Measurements from ENCODE around the gene ZNF385D. TPM values are rescaled to one million over a fixed set of nuclear protein-coding genes. Genes with fewer than 3 reads are reported as not detected.

ZNF385D gene
- total RNA-seq, 1 donor from 2014 or later: 0.79 TPM

GRCh38 chr3:21682206-21682605 lies 68.8 kb downstream of the ZNF385D start:
- no peak for DNase-seq (ENCODE audit: low read depth, low spot score)

GRCh38 chr3:21673393-21673792 lies 77.6 kb downstream of the ZNF385D start:
- no peak for DNase-seq (ENCODE audit: low read depth, low spot score)

- DNase-seq (ENCODE audit: low read depth, low spot score): peak; percentile 13
Measured at GRCh38 chr3:21672303-21672702, 78.7 kb downstream of the ZNF385D start.

- no peak for DNase-seq (ENCODE audit: low read depth, low spot score)
Measured at GRCh38 chr3:21670386-21670785, 80.6 kb downstream of the ZNF385D start.

GRCh38 chr3:21668012-21668411 lies 83.0 kb downstream of the ZNF385D start:
- no peak for DNase-seq (ENCODE audit: low read depth, low spot score)

- DNase-seq (ENCODE audit: low read depth, low spot score): no peak
Measured at GRCh38 chr3:21665444-21666100, 85.4 kb downstream of the ZNF385D start.

GRCh38 chr3:21664996-21665395 lies 86.0 kb downstream of the ZNF385D start:
- DNase-seq (ENCODE audit: low read depth, low spot score): no peak

- no peak for DNase-seq (ENCODE audit: low read depth, low spot score)
Measured at GRCh38 chr3:21662403-21662802, 88.6 kb downstream of the ZNF385D start.

GRCh38 chr3:21654662-21655061 lies 96.3 kb downstream of the ZNF385D start:
- no peak for DNase-seq (ENCODE audit: low read depth, low spot score)

- no peak for DNase-seq (ENCODE audit: low read depth, low spot score)
Measured at GRCh38 chr3:21654241-21654640, 96.8 kb downstream of the ZNF385D start.

GRCh38 chr3:21649519-21649918 lies 101.5 kb downstream of the ZNF385D start:
- DNase-seq (ENCODE audit: low read depth, low spot score): no peak

GRCh38 chr3:21647961-21648360 lies 103.0 kb downstream of the ZNF385D start:
- DNase-seq (ENCODE audit: low read depth, low spot score): no peak

GRCh38 chr3:21645121-21645897 lies 105.7 kb downstream of the ZNF385D start:
- no peak for DNase-seq (ENCODE audit: low read depth, low spot score)

- no peak for DNase-seq (ENCODE audit: low read depth, low spot score)
Measured at GRCh38 chr3:21644268-21644667, 106.7 kb downstream of the ZNF385D start.

GRCh38 chr3:21643752-21644151 lies 107.3 kb downstream of the ZNF385D start:
- DNase-seq (ENCODE audit: low read depth, low spot score): no peak

GRCh38 chr3:21642433-21642832 lies 108.6 kb downstream of the ZNF385D start:
- no peak for DNase-seq (ENCODE audit: low read depth, low spot score)

- no peak for DNase-seq (ENCODE audit: low read depth, low spot score)
Measured at GRCh38 chr3:21641959-21642358, 109.1 kb downstream of the ZNF385D start.

GRCh38 chr3:21638488-21638887 lies 112.5 kb downstream of the ZNF385D start:
- no peak for DNase-seq (ENCODE audit: low read depth, low spot score)

GRCh38 chr3:21634112-21634511 lies 116.9 kb downstream of the ZNF385D start:
- DNase-seq (ENCODE audit: low read depth, low spot score): no peak

GRCh38 chr3:21624524-21624923 lies 126.5 kb downstream of the ZNF385D start:
- DNase-seq (ENCODE audit: low read depth, low spot score): no peak

GRCh38 chr3:21621181-21621651 lies 129.8 kb downstream of the ZNF385D start:
- DNase-seq (ENCODE audit: low read depth, low spot score): no peak

- no peak for DNase-seq (ENCODE audit: low read depth, low spot score)
Measured at GRCh38 chr3:21620511-21621155, 130.4 kb downstream of the ZNF385D start.
